Measurements from ENCODE around the gene TNFRSF4.

The TNFRSF4 gene

DNA sequence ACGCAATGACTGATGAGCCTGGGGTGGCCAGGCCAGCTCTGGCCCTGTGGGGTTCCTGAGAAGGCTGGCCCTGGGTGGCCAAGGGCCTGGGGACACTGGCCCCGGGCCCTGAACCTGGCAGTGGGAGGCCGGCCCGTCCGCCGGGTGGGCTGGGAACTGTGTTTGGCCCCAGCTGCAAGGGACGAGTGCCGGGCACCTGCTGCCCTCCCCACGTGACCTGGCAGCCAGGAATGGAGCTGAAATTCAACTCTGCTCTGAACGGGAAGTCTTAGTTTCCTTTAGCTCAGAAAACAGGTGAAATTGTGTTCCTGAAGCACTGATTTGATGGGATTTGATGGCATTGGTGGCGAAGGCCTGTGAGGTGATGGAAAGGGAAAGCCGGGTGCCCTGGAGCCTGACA lies 48.5 kb downstream of the TNFRSF4 start:
- H3K36me3 ChIP-seq: no peaks in the 10 kb centered on the region
- no peak overlapping the region for H3K27ac ChIP-seq
- intact Hi-C loops (cut with DNase I; ENCODE audit: low total_unique reads): no loop called here
- H3K27me3 ChIP-seq: peaks cover 3 to 90% of the 10 kb centered on the region in 2 donors
- TF ChIP-seq, protein P1, sequence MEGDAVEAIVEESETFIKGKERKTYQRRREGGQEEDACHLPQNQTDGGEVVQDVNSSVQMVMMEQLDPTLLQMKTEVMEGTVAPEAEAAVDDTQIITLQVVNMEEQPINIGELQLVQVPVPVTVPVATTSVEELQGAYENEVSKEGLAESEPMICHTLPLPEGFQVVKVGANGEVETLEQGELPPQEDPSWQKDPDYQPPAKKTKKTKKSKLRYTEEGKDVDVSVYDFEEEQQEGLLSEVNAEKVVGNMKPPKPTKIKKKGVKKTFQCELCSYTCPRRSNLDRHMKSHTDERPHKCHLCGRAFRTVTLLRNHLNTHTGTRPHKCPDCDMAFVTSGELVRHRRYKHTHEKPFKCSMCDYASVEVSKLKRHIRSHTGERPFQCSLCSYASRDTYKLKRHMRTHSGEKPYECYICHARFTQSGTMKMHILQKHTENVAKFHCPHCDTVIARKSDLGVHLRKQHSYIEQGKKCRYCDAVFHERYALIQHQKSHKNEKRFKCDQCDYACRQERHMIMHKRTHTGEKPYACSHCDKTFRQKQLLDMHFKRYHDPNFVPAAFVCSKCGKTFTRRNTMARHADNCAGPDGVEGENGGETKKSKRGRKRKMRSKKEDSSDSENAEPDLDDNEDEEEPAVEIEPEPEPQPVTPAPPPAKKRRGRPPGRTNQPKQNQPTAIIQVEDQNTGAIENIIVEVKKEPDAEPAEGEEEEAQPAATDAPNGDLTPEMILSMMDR (IDR thresholded peaks at IDR 0.05): no peak
- no peak overlapping the region for H3K4me3 ChIP-seq
- no peak for DNase-seq
- no peaks in the 10 kb centered on the region for H3K4me1 ChIP-seq
- no peaks in the 10 kb centered on the region for H3K9me3 ChIP-seq

DNA sequence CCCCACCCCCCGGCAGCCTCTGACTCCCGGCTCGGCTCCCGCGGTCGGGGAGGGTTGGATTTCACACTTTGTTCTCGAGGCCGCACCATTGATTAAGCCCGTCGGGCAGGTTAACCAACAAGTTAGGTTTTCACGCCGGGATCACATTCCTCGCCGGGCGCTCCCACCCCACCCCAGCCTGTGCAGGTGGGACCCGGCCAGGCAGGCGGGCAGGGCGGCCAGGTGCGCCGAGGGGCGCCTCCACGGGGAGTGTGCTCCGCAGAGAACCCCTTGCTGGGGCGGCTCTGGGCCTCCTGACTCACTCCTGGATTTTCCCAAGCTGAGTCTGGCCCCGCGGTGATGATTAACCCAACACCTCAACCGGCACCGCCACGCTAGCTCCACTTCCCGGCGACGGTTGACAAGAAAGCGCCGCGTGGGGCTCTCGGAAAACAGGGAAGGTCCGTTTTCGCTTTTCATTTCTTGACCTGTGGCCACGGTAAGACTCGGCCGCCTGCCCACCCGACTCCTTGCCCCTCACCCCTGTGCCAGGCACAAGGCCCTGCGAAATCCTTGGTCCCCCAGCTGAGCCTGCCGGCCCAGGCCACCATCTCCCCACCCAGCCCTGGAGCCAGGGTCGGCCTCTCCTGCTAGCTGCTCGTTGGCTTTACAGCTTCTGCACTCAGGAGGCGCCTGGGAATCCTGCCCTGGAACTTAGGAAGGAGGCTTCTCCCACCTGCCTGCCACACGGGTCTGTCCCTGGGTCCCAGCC lies 49.1 kb downstream of the TNFRSF4 start:
- intact Hi-C loops (cut with DNase I; ENCODE audit: low total_unique reads): no loop called here
- H3K4me1 ChIP-seq: no peaks in the 10 kb centered on the region
- no peak for DNase-seq
- H3K36me3 ChIP-seq: no peaks in the 10 kb centered on the region
- TF ChIP-seq, protein P1 (IDR thresholded peaks at IDR 0.05): no peak
- no peak overlapping the region for H3K27ac ChIP-seq
- peaks cover 3 to 84% of the 10 kb centered on the region in 2 donors for H3K27me3 ChIP-seq
- H3K4me3 ChIP-seq: no peak overlapping the region
- no peaks in the 10 kb centered on the region for H3K9me3 ChIP-seq

DNA sequence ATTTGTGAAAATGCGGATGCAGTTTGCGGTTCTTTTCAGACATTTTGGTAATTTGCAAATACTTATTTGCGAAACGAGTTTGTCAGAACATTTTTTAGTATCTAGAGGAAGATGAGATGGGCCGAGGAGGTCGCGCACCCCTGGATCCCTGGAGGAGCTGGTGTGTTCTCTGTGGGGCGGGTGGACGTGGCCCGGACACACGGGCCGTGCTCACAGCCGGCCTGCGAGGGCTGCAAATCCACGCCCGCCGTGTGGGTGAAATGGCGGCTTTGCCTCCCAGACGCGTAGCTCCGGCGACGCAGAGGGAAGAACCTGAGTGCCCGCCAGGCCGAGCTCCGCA lies 49.6 kb downstream of the TNFRSF4 start:
- no peak overlapping the region for H3K27ac ChIP-seq
- H3K4me3 ChIP-seq: no peak overlapping the region
- H3K27me3 ChIP-seq: peaks cover 3 to 79% of the 10 kb centered on the region in 2 donors
- no peaks in the 10 kb centered on the region for H3K9me3 ChIP-seq
- intact Hi-C loops (cut with DNase I; ENCODE audit: low total_unique reads): no loop called here
- DNase-seq: no peak
- H3K36me3 ChIP-seq: no peaks in the 10 kb centered on the region
- no peaks in the 10 kb centered on the region for H3K4me1 ChIP-seq
- TF ChIP-seq, protein P1 (IDR thresholded peaks at IDR 0.05): no peak

GRCh38 chr1:1163538-1164070 lies 50.3 kb downstream of the TNFRSF4 start:
- intact Hi-C loops (cut with DNase I; ENCODE audit: low total_unique reads): no loop called here
- H3K36me3 ChIP-seq: no peaks in the 10 kb centered on the region
- H3K4me3 ChIP-seq: no peak overlapping the region
- H3K4me1 ChIP-seq: peaks cover 0 to 6% (median 1%) of the 10 kb centered on the region in 4 donors
- peaks cover 3 to 72% of the 10 kb centered on the region in 2 donors for H3K27me3 ChIP-seq
- no peaks in the 10 kb centered on the region for H3K9me3 ChIP-seq
- TF ChIP-seq, protein P1 (IDR thresholded peaks at IDR 0.05): no peak
- no peak overlapping the region for H3K27ac ChIP-seq
- DNase-seq: no peak

DNA sequence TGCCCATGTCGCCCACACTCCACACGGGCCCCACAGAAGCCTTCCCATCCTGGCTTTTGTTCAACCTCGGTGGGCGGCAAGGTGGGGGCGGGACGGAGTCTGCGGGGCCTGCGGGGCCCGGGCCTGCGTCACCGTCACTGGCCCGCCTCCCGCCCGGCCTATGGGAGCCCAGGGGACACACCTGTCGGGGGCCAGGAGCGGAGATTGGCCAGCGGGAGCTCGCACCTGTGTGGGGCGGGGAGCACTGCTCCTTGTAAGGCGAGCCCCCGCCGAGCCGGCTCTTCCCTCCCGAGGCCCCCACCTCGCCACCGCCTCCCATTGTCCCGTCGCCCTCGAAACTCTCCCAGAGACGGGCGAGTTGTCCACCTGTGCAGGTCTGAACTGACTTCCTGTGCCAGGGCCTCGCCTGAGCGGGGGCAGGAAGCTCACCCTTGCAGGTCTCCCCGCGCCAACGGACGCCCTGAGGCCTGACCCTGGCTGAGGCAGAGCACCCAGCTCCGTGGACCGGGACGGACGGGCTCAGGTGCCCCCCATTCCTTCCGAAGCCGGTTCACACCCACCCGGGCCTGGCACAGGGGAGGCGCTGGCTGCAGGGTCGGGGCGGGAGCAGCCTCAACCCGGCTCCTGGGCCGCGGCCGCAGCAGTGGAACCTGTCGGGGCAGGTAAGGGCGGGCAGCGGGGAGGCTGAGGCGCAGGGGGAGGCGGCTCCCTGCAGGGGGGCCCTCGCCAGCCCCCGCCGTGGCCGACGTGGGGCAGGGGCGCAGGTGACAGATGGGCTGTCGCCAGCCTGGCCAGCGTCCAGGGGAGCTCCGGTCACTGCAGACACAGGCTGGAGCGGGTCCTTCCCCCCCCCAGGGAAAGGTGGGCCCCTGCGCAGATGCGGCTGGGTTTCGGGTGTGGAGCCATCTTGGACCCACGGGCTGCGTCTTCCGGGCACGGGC lies 51.1 kb downstream of the TNFRSF4 start:
- no peak overlapping the region for H3K27ac ChIP-seq
- peaks cover 3 to 64% of the 10 kb centered on the region in 2 donors for H3K27me3 ChIP-seq
- H3K4me3 ChIP-seq: no peak overlapping the region

More for the DNA sequence above, 51.1 kb downstream of the TNFRSF4 start:
- Histone ChIP-seq H3K4me1 (peaks cover 0 to 14% (median 8%) of the 10 kb centered on the region in 4 donors), H3K9me3 (no peaks in the 10 kb centered on the region), H3K36me3 (no peaks in the 10 kb centered on the region)
- intact Hi-C loops (cut with DNase I; ENCODE audit: low total_unique reads): no loop called here
- TF ChIP-seq, protein P1 (IDR thresholded peaks at IDR 0.05): no peak
- DNase-seq: no peak

All from tibial artery (tissue), 4 donors.